GM10266 (cell line): ENCODE results near the gene TCERG1L.

Experiments
- DNase-seq: peaks from one replicate; pipeline ENCODE4 v3.0.0; 2012; ENCODE audit errors: extremely low spot score
- CTCF ChIP-seq: IDR thresholded peaks from 2 replicates; pipeline ENCODE4 v1.5.1; 2012; ENCODE audit warnings: mild to moderate bottlenecking, low read depth; ENCODE audit not compliant: control insufficient read depth, insufficient read depth; ENCODE audit errors: missing control alignments

Gene TCERG1L

GRCh38 chr10:131230166-131230565 lies 81.4 kb downstream of the TCERG1L start:
- no peak for DNase-seq
- TF ChIP-seq CTCF, result no peak

GRCh38 chr10:131227163-131227740 lies 84.3 kb downstream of the TCERG1L start:
- DNase-seq, result no peak
- TF ChIP-seq CTCF, result no peak

- no peak for TF ChIP-seq CTCF
- no peak for DNase-seq
Measured at GRCh38 chr10:131226446-131227162, 84.9 kb downstream of the TCERG1L start.

- TF ChIP-seq CTCF, result no peak
Measured at GRCh38 chr10:131224106-131224505, 87.4 kb downstream of the TCERG1L start.

GRCh38 chr10:131223422-131223821 lies 88.1 kb downstream of the TCERG1L start:
- no peak for TF ChIP-seq CTCF
- DNase-seq, result no peak

More at GRCh38 chr10:131224106-131224505, 87.4 kb downstream of the TCERG1L start:
- no peak for DNase-seq

- no peak for DNase-seq
- no peak for TF ChIP-seq CTCF
Measured at GRCh38 chr10:131222986-131223385, 88.5 kb downstream of the TCERG1L start.

GRCh38 chr10:131221632-131222277 lies 89.8 kb downstream of the TCERG1L start:
- TF ChIP-seq CTCF, result no peak
- no peak for DNase-seq
